B cell (primary cell): ENCODE results near the gene SRRM1. TPM values are rescaled to one million over a fixed set of nuclear protein-coding genes. Genes with fewer than 3 reads are reported as not detected.
A peak's percentile ranks its signal among the peaks of the same experiment; 100 is the strongest.

ENCODE experiments used
- ATAC-seq: fragments of 200-7000 bp; cut with Tn5 transposase; one replicate; pipeline ENCODE4 v1.10.0; 2021; ENCODE audit warnings: low read depth, mild to moderate bottlenecking, moderate number of reproducible peaks, moderate library complexity
- CTCF ChIA-PET: fragments of 350-600 bp; sonication (Branson Sonifier 250); formaldehyde crosslinking; loops from one replicate; lab custom pipeline; 2021; ENCODE audit warnings: antibody characterized with exemption, inconsistent platforms; lab: Charles Lee
- POLR2A ChIA-PET: fragments of 350-600 bp; sonication (Branson Sonifier 250); formaldehyde crosslinking; loops from one replicate; lab custom pipeline; 2021; ENCODE audit warnings: antibody characterized with exemption; lab: Charles Lee
- DNase-seq: peaks from one replicate; pipeline ENCODE4 v3.0.0; 2013
- H2AFZ ChIP-seq: 2 replicates; pipeline ENCODE4 v1.6.1; 2012; ENCODE audit warnings: mild to moderate bottlenecking, low read depth, low read length; ENCODE audit not compliant: insufficient read depth, poor library complexity, severe bottlenecking
- H3K27ac ChIP-seq, 2 donors: 1 replicate in 1 of 2; 2 replicates in 1 of 2; pipeline ENCODE4 v1.5.1; 2012 to 2013; ENCODE audit warnings: low read length in 2 of 2, mild to moderate bottlenecking in 2 of 2, moderate library complexity in 1 of 2
- H3K27me3 ChIP-seq, 4 experiments: fragments of 200-600 bp in 1 of 4; sonication (generic) in 1 of 4; replicated peaks in 1 of 4; 1 replicate in 2 of 4; 2 replicates in 2 of 4; pipeline versions ENCODE4 v1.6.1 to v1.7.0; 2013 to 2016; ENCODE audit warnings: low read length in 3 of 4, mild to moderate bottlenecking in 2 of 4, mixed read lengths in 1 of 4, moderate library complexity in 1 of 4; ENCODE audit not compliant: insufficient read depth in 4 of 4, control insufficient read depth in 3 of 4; ENCODE audit errors: control extremely low read depth in 1 of 4
- H3K36me3 ChIP-seq, 2 experiments: replicated peaks in 1 of 2; 1 replicate in 1 of 2; 2 replicates in 1 of 2; pipeline versions ENCODE4 v1.6.1 to v1.7.1; 2013; ENCODE audit warnings: low read length in 1 of 2; ENCODE audit not compliant: insufficient read depth in 2 of 2, control insufficient read depth in 1 of 2; ENCODE audit errors: control extremely low read depth in 1 of 2, extremely low read depth in 1 of 2
- H3K4me1 ChIP-seq, 2 donors: fragments of 200-600 bp in 1 of 2; sonication (generic) in 1 of 2; 1 replicate in 1 of 2; 2 replicates in 1 of 2; pipeline versions ENCODE4 v1.5.1 to v1.6.1; 2013 to 2017; ENCODE audit warnings: low read length in 2 of 2; ENCODE audit not compliant: control insufficient read depth in 2 of 2, insufficient read depth in 2 of 2
- H3K4me2 ChIP-seq: replicated peaks from 2 replicates; pipeline ENCODE3; 2012; ENCODE audit warnings: mild to moderate bottlenecking, low read depth, low read length; ENCODE audit not compliant: poor library complexity, severe bottlenecking
- H3K4me3 ChIP-seq, 5 experiments: fragments of 200-600 bp in 1 of 5; sonication (generic) in 1 of 5; 1 replicate in 3 of 5; 2 replicates in 2 of 5; pipeline versions ENCODE4 v1.5.1 to v1.7.0; 2011 to 2016; ENCODE audit warnings: low read length in 4 of 5, mild to moderate bottlenecking in 4 of 5, low read depth in 2 of 5, control low read depth in 1 of 5, moderate library complexity in 1 of 5; ENCODE audit not compliant: insufficient read depth in 1 of 5; ENCODE audit errors: control extremely low read depth in 1 of 5, extremely low read depth in 1 of 5
- H3K79me2 ChIP-seq: fragments of 200-600 bp; sonication (generic); one replicate; pipeline ENCODE4 v1.6.0; 2016; ENCODE audit warnings: low read length; ENCODE audit not compliant: control insufficient read depth, insufficient read depth
- H3K9ac ChIP-seq: fragments of 200-600 bp; sonication (generic); 2 replicates; pipeline ENCODE4 v1.6.1; 2017; ENCODE audit warnings: mild to moderate bottlenecking, low read length, moderate library complexity
- H3K9me3 ChIP-seq, 3 donors: one replicate each; pipeline versions ENCODE4 v1.6.1 to v1.7.1; 2013; ENCODE audit warnings: low read length in 2 of 3; ENCODE audit not compliant: control insufficient read depth in 2 of 3, insufficient read depth in 1 of 3; ENCODE audit errors: control extremely low read depth in 1 of 3
- H4K20me1 ChIP-seq: 2 replicates; pipeline ENCODE4 v1.6.0; 2012; ENCODE audit warnings: mild to moderate bottlenecking, low read length; ENCODE audit not compliant: insufficient read depth, control insufficient read depth, poor library complexity, severe bottlenecking
- H3K27ac Mint-ChIP-seq: one replicate; pipeline ENCODE4 v1.8.0; 2021; ENCODE audit warnings: mixed read lengths
- H3K27me3 Mint-ChIP-seq: one replicate; pipeline ENCODE4 v1.8.0; 2021; ENCODE audit warnings: mixed read lengths
- H3K4me1 Mint-ChIP-seq: one replicate; pipeline ENCODE4 v1.8.0; 2021; ENCODE audit warnings: mixed read lengths
- H3K4me3 Mint-ChIP-seq: one replicate; pipeline ENCODE4 v1.8.0; 2021; ENCODE audit warnings: mixed read lengths
- H3K9me3 Mint-ChIP-seq: one replicate; pipeline ENCODE4 v1.8.0; 2022; ENCODE audit warnings: mixed read lengths; ENCODE audit not compliant: insufficient read depth
- CTCF ChIP-seq: fragments of 200-600 bp; IDR thresholded peaks from one replicate; pipeline ENCODE4 v1.8.0; 2022; ENCODE audit warnings: antibody characterized with exemption, mild to moderate bottlenecking
- EZH2 ChIP-seq: IDR thresholded peaks from 2 replicates; pipeline ENCODE4 v1.6.1; 2012; ENCODE audit warnings: borderline replicate concordance, low read depth, mild to moderate bottlenecking, moderate library complexity, low read length; ENCODE audit not compliant: insufficient read depth, poor library complexity, severe bottlenecking
- WGBS: methylation state at CpG from one replicate; pipeline ENCODE4 v1.1.5; 2013; ENCODE audit warnings: missing lambda C conversion rate; ENCODE audit not compliant: insufficient coverage; 5-methylcytosine and 5-hydroxymethylcytosine counted together
- intact Hi-C: fragments of 100-400 bp; cut with micrococcal nuclease; formaldehyde crosslinking; loops from one replicate; pipeline ENCODE4 v1.10.0; 2022
- polyA plus RNA-seq: library from polyadenylated mRNA; depleted of rRNA; stranded (reverse); fragments of >200 nt; gene quantifications from 2 replicates; pipeline ENCODE4 v1.2.3, GENCODE V29; 2012
- total RNA-seq, 2 donors: library from RNA; stranded (reverse); fragments of 120-200 nt in 1 of 2; gene quantifications; 1 replicate in 1 of 2; 2 replicates in 1 of 2; pipeline versions ENCODE4 v1.2.3 to v1.2.4, GENCODE V29; 2013 to 2022

SRRM1 gene
- total and polyA plus RNA-seq, 2 donors (not counting 1 experiment from before 2014, with no cell fraction given): 88.5 to 238 TPM

GRCh38 chr1:24704411-24705259, 61.5 kb downstream of the SRRM1 start:
- Mint-ChIP-seq H3K4me1 (peaks cover 10% of the 10 kb centered on the region), H3K27ac (no peak overlapping the region), H3K9me3 (no peaks in the 10 kb centered on the region), H3K4me3 (peak overlapping the region; percentile 35), H3K27me3 (no peaks in the 10 kb centered on the region)
- Histone ChIP-seq H3K4me2 (peak overlapping the region; percentile 47), H2AFZ (peak overlapping the region; percentile 51), H3K9me3 (no peaks in the 10 kb centered on the region), H3K9ac (peak overlapping the region; percentile 15), H4K20me1 (no peaks in the 10 kb centered on the region), H3K27me3 (no peaks in the 10 kb centered on the region), H3K27ac (no peak overlapping the region), H3K36me3 (no peaks in the 10 kb centered on the region), H3K79me2 (no peaks in the 10 kb centered on the region), H3K4me1 (peaks cover 11% of the 10 kb centered on the region in 2 donors), H3K4me3 (peak overlapping the region in 2 of 5 experiments; percentile 22 to 34)
- ChIA-PET CTCF (no interaction called here), POLR2A (interaction anchor here (1.8 kb wide), 1 partner anchor 40 kb away, joined by 3 read pairs; the partner anchor contains the start of gene CLIC4)
- TF ChIP-seq EZH2 (no peak), CTCF (no peak)
- 90% methylated on average over 4 of the region's 16 CpGs for whole genome bisulfite sequencing
- intact Hi-C loops: no loop called here
- no peak for DNase-seq
- ATAC-seq: no peak
